Muscle of back (tissue), 11 donors: ENCODE results near the gene CYP4F8. TPM values are rescaled to one million over a fixed set of nuclear protein-coding genes. Genes with fewer than 3 reads are reported as not detected.

Source experiments
- DNase-seq, 3 donors: peaks; one replicate each; pipeline versions ENCODE4 v3.0.0 to v3.0.0-alpha.2; 2013
- polyA plus RNA-seq, 10 donors: library from polyadenylated mRNA; unstranded; fragments of 120-200 nt; gene quantifications; one replicate each; pipeline ENCODE4 v1.2.1, GENCODE V29; 2013; ENCODE audit not compliant: insufficient read length in 10 of 10

Gene CYP4F8
- polyA plus RNA-seq, 10 donors = not detected

- no peak for DNase-seq
Measured at GRCh38 chr19:15615526-15615925, 508 bp downstream of the CYP4F8 start.

- DNase-seq = no peak
Measured at GRCh38 chr19:15616183-15616582, 1.2 kb downstream of the CYP4F8 start.

- DNase-seq = no peak
Measured at GRCh38 chr19:15616627-15617270, 1.7 kb downstream of the CYP4F8 start.

GRCh38 chr19:15618321-15618720, 3.3 kb downstream of the CYP4F8 start:
- no peak for DNase-seq

- no peak for DNase-seq
Measured at GRCh38 chr19:15621801-15622200, 6.8 kb downstream of the CYP4F8 start.

- DNase-seq = no peak
Measured at GRCh38 chr19:15622991-15623390, 8.0 kb downstream of the CYP4F8 start.

GRCh38 chr19:15623711-15624318, 8.8 kb downstream of the CYP4F8 start:
- DNase-seq = peak in 1 of 3 donors; percentile 28

GRCh38 chr19:15628236-15629002, 13.4 kb downstream of the CYP4F8 start:
- DNase-seq = no peak

- DNase-seq = peak; percentile 17 to 66 (median 62)
Measured at GRCh38 chr19:15629003-15629880, 14.2 kb downstream of the CYP4F8 start.

- DNase-seq = no peak
Measured at GRCh38 chr19:15631817-15632216, 16.8 kb downstream of the CYP4F8 start.

- no peak for DNase-seq
Measured at GRCh38 chr19:15633082-15633835, 18.2 kb downstream of the CYP4F8 start.

GRCh38 chr19:15634105-15634504, 19.1 kb downstream of the CYP4F8 start:
- no peak for DNase-seq

- DNase-seq = no peak
Measured at GRCh38 chr19:15635016-15635805, 20.2 kb downstream of the CYP4F8 start.

- no peak for DNase-seq
Measured at GRCh38 chr19:15636026-15636425, 21.0 kb downstream of the CYP4F8 start.

- no peak for DNase-seq
Measured at GRCh38 chr19:15639596-15639995, 24.6 kb downstream of the CYP4F8 start.

- peak; percentile 6 to 37 (median 18) for DNase-seq
Measured at GRCh38 chr19:15640294-15640903, 25.4 kb downstream of the CYP4F8 start, which contains the start of gene CYP4F3. CYP4F3 (plus strand) TSS chr19:15640897; CDS start chr19:15641416, 519 bp downstream.

- no peak for DNase-seq
Measured at GRCh38 chr19:15640904-15641597, 26.0 kb downstream of the CYP4F8 start.

GRCh38 chr19:15641901-15642491, 27.0 kb downstream of the CYP4F8 start:
- no peak for DNase-seq

GRCh38 chr19:15642807-15643206, 27.8 kb downstream of the CYP4F8 start:
- DNase-seq = no peak
